Fibroblast of lung (primary cell): Measurements from ENCODE around the gene MITF. TPM values are rescaled to one million over a fixed set of nuclear protein-coding genes. Genes with fewer than 3 reads are reported as not detected.

ENCODE experiments used
- DNase-seq, 2 donors: peaks; one replicate each; pipeline versions ENCODE4 v3.0.0 to v3.0.0-alpha.2; 2010; ENCODE audit warnings: low read depth in 2 of 2
- H2AFZ ChIP-seq: 2 replicates; pipeline ENCODE4 v1.5.1; 2012; ENCODE audit warnings: low read length, control low read depth, inconsistent platforms
- H3K27ac ChIP-seq: 2 replicates; pipeline ENCODE4 v1.5.1; 2011; ENCODE audit warnings: low read length, control low read depth; ENCODE audit not compliant: insufficient read depth
- H3K27me3 ChIP-seq: 2 replicates; pipeline ENCODE4 v1.5.1; 2011; ENCODE audit warnings: mild to moderate bottlenecking, low read length; ENCODE audit not compliant: control insufficient read depth, insufficient read depth
- H3K36me3 ChIP-seq: 2 replicates; pipeline ENCODE4 v1.5.1; 2011; ENCODE audit warnings: low read length; ENCODE audit not compliant: control insufficient read depth, insufficient read depth
- H3K4me1 ChIP-seq: 2 replicates; pipeline ENCODE4 v1.5.1; 2011; ENCODE audit warnings: low read length; ENCODE audit not compliant: control insufficient read depth, insufficient read depth; ENCODE audit errors: extremely low read depth
- H3K4me2 ChIP-seq: 2 replicates; pipeline ENCODE4 v1.5.1; 2011; ENCODE audit warnings: low read length, control low read depth; ENCODE audit not compliant: insufficient read depth; ENCODE audit errors: extremely low read depth
- H3K4me3 ChIP-seq, 4 experiments: fragments of 200-600 bp in 1 of 4; sonication (generic) in 1 of 4; replicated peaks in 1 of 4; 2 replicates each; pipeline ENCODE4 v1.5.1; 2011 to 2016; ENCODE audit warnings: low read length in 4 of 4, low read depth in 3 of 4, mild to moderate bottlenecking in 3 of 4, control low read depth in 2 of 4, inconsistent platforms in 1 of 4, mixed read lengths in 1 of 4; ENCODE audit not compliant: insufficient read depth in 1 of 4; ENCODE audit errors: control extremely low read depth in 1 of 4
- H3K79me2 ChIP-seq: 2 replicates; pipeline ENCODE4 v1.5.1; 2012; ENCODE audit warnings: mild to moderate bottlenecking, low read length, inconsistent platforms; ENCODE audit not compliant: control insufficient read depth, insufficient read depth
- H3K9ac ChIP-seq: 2 replicates; pipeline ENCODE4 v1.5.1; 2011; ENCODE audit warnings: mild to moderate bottlenecking, low read length, control low read depth; ENCODE audit not compliant: insufficient read depth
- H3K9me3 ChIP-seq: 2 replicates; pipeline ENCODE4 v1.5.1; 2012; ENCODE audit warnings: low read depth, low read length; ENCODE audit not compliant: control insufficient read depth, insufficient read depth
- H4K20me1 ChIP-seq: 2 replicates; pipeline ENCODE4 v1.5.1; 2011; ENCODE audit warnings: low read length; ENCODE audit not compliant: control insufficient read depth, insufficient read depth; ENCODE audit errors: extremely low read depth
- EZH2 ChIP-seq: IDR thresholded peaks from 2 replicates; pipeline ENCODE4 v1.5.1; 2012; ENCODE audit warnings: low read length, control low read depth, mild to moderate bottlenecking; ENCODE audit errors: missing control alignments
- polyA plus RNA-seq, 2 donors: library from polyadenylated mRNA; depleted of rRNA in 1 of 2; stranded (reverse) in 1 of 2; unstranded in 1 of 2; fragments of >200 nt; gene quantifications; 2 replicates each; pipeline ENCODE4 v1.2.1, GENCODE V29; 2011 to 2012; ENCODE audit warnings: missing spikeins in 1 of 2
- total RNA-seq: library from RNA; depleted of rRNA; stranded (reverse); fragments of >200 nt; gene quantifications from 2 replicates; pipeline ENCODE4 v1.2.1, GENCODE V29; 2014
- TF ChIP-seq, protein P1 (sequence below), 2 donors: IDR thresholded peaks in 1 of 2; conservative IDR thresholded peaks in 1 of 2; 1 replicate in 1 of 2; 2 replicates in 1 of 2; pipeline ENCODE4 v1.5.1; 2011 to 2012; ENCODE audit warnings: low read length in 2 of 2, control low read depth in 1 of 2, inconsistent platforms in 1 of 2, low read depth in 1 of 2, mild to moderate bottlenecking in 1 of 2

MITF gene
- total and polyA plus RNA-seq, 2 donors (not counting 1 experiment from before 2014, with no cell fraction given), result 31.6 to 34.3 TPM

DNA sequence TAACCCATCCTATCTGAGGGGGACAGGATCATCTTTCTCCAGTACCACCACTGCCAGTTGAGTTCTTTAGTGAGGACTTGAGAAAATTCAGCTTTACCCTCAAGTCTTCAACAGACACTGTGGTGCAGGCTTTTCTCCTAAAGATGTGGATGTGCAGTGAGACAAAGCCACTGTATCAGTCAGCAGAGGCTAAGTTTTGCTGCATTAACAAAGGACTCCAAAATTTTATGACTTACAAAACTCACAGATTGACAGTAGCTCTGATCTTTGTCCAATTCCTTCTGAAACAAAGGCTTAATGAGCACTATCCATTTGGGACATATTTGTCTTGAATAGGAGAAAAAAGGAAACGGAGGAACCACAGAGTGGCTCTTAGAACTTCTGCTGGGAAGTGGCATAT, 87.9 kb downstream of the MITF start:
- Histone ChIP-seq H3K4me2 (no peak overlapping the region), H3K9me3 (no peaks in the 10 kb centered on the region), H3K36me3 (no peaks in the 10 kb centered on the region), H3K27ac (no peak overlapping the region), H3K79me2 (no peaks in the 10 kb centered on the region), H3K9ac (no peak overlapping the region), H4K20me1 (no peaks in the 10 kb centered on the region), H2AFZ (no peak overlapping the region), H3K27me3 (no peaks in the 10 kb centered on the region), H3K4me3 (no peak overlapping the region), H3K4me1 (peaks cover 4% of the 10 kb centered on the region)
- DNase-seq, result no peak
- TF ChIP-seq, protein P1, sequence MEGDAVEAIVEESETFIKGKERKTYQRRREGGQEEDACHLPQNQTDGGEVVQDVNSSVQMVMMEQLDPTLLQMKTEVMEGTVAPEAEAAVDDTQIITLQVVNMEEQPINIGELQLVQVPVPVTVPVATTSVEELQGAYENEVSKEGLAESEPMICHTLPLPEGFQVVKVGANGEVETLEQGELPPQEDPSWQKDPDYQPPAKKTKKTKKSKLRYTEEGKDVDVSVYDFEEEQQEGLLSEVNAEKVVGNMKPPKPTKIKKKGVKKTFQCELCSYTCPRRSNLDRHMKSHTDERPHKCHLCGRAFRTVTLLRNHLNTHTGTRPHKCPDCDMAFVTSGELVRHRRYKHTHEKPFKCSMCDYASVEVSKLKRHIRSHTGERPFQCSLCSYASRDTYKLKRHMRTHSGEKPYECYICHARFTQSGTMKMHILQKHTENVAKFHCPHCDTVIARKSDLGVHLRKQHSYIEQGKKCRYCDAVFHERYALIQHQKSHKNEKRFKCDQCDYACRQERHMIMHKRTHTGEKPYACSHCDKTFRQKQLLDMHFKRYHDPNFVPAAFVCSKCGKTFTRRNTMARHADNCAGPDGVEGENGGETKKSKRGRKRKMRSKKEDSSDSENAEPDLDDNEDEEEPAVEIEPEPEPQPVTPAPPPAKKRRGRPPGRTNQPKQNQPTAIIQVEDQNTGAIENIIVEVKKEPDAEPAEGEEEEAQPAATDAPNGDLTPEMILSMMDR (conservative IDR thresholded peaks at IDR 0.05 in 1 of 2, IDR thresholded peaks at IDR 0.05 in 1 of 2; ENCODE audit: low read depth in 1 of 2, low read length in 2 of 2), result no peak
- no peak for TF ChIP-seq EZH2

DNA sequence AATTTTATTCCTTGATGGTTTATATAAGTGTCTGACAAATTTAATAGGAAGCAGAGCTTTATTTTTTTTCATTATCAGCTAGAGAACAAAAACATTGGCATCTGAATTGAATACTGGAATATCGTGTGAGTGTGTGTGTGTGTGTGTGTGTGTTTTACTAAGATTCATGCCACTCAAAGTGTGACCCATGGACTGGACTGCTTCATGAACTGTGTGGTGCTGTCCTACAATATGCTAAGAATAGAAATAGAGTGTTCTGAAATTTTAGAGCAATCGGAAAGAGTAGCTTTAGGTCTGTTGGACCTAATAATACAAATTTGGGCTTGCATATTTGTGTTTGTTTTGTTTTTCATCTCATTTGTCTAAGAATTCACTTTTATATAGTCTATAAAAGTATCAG, 89.6 kb downstream of the MITF start:
- no peak for DNase-seq
- Histone ChIP-seq H3K27me3 (no peaks in the 10 kb centered on the region), H3K79me2 (no peaks in the 10 kb centered on the region), H4K20me1 (no peaks in the 10 kb centered on the region), H3K36me3 (no peaks in the 10 kb centered on the region), H3K9me3 (no peaks in the 10 kb centered on the region), H3K4me2 (no peak overlapping the region), H3K9ac (no peak overlapping the region), H2AFZ (no peak overlapping the region), H3K4me1 (no peaks in the 10 kb centered on the region), H3K4me3 (no peak overlapping the region), H3K27ac (no peak overlapping the region)
- no peak for TF ChIP-seq EZH2
- TF ChIP-seq, protein P1 (conservative IDR thresholded peaks at IDR 0.05 in 1 of 2, IDR thresholded peaks at IDR 0.05 in 1 of 2; ENCODE audit: low read depth in 1 of 2, low read length in 2 of 2), result no peak

DNA sequence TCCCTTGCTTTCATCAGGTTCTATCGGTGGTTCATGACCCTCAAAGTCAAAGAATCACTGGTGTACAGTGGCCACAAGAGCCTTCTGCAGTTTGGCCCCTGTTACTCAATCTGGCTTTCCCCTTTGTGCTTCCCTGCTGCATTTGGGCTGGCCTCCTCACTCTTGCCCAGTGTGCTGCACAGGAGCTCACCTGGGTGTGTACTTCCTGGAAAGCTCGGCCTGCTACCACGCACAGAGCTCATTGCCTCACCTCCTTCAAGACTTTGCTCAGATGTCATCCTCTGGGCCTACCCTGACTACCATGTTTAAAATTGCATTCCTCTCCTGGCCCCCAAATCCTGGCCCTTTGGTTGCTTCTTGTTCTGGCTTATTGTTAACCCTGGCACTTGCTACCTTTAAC, 90.9 kb downstream of the MITF start:
- H3K9me3 ChIP-seq, result no peaks in the 10 kb centered on the region
- H4K20me1 ChIP-seq, result no peaks in the 10 kb centered on the region
- no peaks in the 10 kb centered on the region for H3K79me2 ChIP-seq
- H3K4me2 ChIP-seq, result no peak overlapping the region
- H2AFZ ChIP-seq, result no peak overlapping the region
- TF ChIP-seq EZH2, result no peak
- TF ChIP-seq, protein P1 (conservative IDR thresholded peaks at IDR 0.05 in 1 of 2, IDR thresholded peaks at IDR 0.05 in 1 of 2; ENCODE audit: low read depth in 1 of 2, low read length in 2 of 2), result no peak
- H3K4me3 ChIP-seq, result no peak overlapping the region
- DNase-seq, result no peak
- no peaks in the 10 kb centered on the region for H3K27me3 ChIP-seq
- H3K9ac ChIP-seq, result no peak overlapping the region
- H3K36me3 ChIP-seq, result no peaks in the 10 kb centered on the region
- H3K4me1 ChIP-seq, result no peaks in the 10 kb centered on the region
- H3K27ac ChIP-seq, result no peak overlapping the region
